Measurements from ENCODE around the gene PDCD6IP. TPM values are rescaled to one million over a fixed set of nuclear protein-coding genes. Genes with fewer than 3 reads are reported as not detected.

PDCD6IP gene
- total and polyA plus RNA-seq, 2 donors from 2014 or later = 47.2 to 240 TPM

GRCh38 chr3:33881156-33882064 lies 83.0 kb downstream of the PDCD6IP start:
- no peaks in the 10 kb centered on the region for H3K27me3 ChIP-seq (ENCODE audit: control insufficient read depth, insufficient read depth, low read length)
- H3K27ac ChIP-seq (ENCODE audit: low read depth in 2 of 2, low read length in 2 of 2) = no peak overlapping the region
- DNase-seq = no peak
- H3K36me3 ChIP-seq (ENCODE audit: control insufficient read depth in 2 of 3, insufficient read depth in 3 of 3, low read length in 3 of 3) = no peaks in the 10 kb centered on the region
- intact Hi-C loops (cut with DNase I) = loop anchor here (10.0 kb wide), 1 partner anchor 803 kb away; no protein-coding TSS in a partner anchor
- no peak for TF ChIP-seq CTCF (IDR thresholded peaks at IDR 0.05; ENCODE audit: borderline replicate concordance, extremely low read depth, insufficient read depth)
- no peak overlapping the region for H3K4me3 ChIP-seq (ENCODE audit: low read length in 3 of 3)
- FAIRE-seq = no peak
- H3K9me3 ChIP-seq (ENCODE audit: control insufficient read depth in 2 of 3, insufficient read depth in 1 of 3, low read length in 3 of 3) = no peaks in the 10 kb centered on the region
- H3K4me1 ChIP-seq (ENCODE audit: control insufficient read depth in 2 of 3, insufficient read depth in 2 of 3, low read depth in 1 of 3, low read length in 3 of 3) = peaks cover 0 to 8% (median 3%) of the 10 kb centered on the region in 3 donors
- H3K9ac ChIP-seq (ENCODE audit: low read length in 3 of 3) = no peak overlapping the region

- Histone ChIP-seq H3K36me3 (ENCODE audit: control insufficient read depth in 2 of 3, insufficient read depth in 3 of 3, low read length in 3 of 3) (no peaks in the 10 kb centered on the region), H3K4me1 (ENCODE audit: control insufficient read depth in 2 of 3, insufficient read depth in 2 of 3, low read depth in 1 of 3, low read length in 3 of 3) (peaks cover 0 to 8% (median 3%) of the 10 kb centered on the region in 3 donors), H3K27me3 (ENCODE audit: control insufficient read depth, insufficient read depth, low read length) (no peaks in the 10 kb centered on the region), H3K4me3 (ENCODE audit: low read length in 3 of 3) (no peak overlapping the region), H3K9me3 (ENCODE audit: control insufficient read depth in 2 of 3, insufficient read depth in 1 of 3, low read length in 3 of 3) (no peaks in the 10 kb centered on the region), H3K9ac (ENCODE audit: low read length in 3 of 3) (no peak overlapping the region), H3K27ac (ENCODE audit: low read depth in 2 of 2, low read length in 2 of 2) (no peak overlapping the region)
- FAIRE-seq (no peak), DNase-seq (no peak)
- TF ChIP-seq CTCF (IDR thresholded peaks at IDR 0.05; ENCODE audit: borderline replicate concordance, extremely low read depth, insufficient read depth) = no peak
- intact Hi-C loops (cut with DNase I) = loop anchor here (10.0 kb wide), 1 partner anchor 803 kb away; no protein-coding TSS in a partner anchor
Observed at GRCh38 chr3:33882296-33882695, 83.9 kb downstream of the PDCD6IP start.

- intact Hi-C loops (cut with DNase I) = loop anchor here (10.0 kb wide), 1 partner anchor 801 kb away; no protein-coding TSS in a partner anchor
- no peak overlapping the region for H3K27ac ChIP-seq (ENCODE audit: low read depth in 2 of 2, low read length in 2 of 2)
Observed at GRCh38 chr3:33883538-33883950, 85.1 kb downstream of the PDCD6IP start.

More at GRCh38 chr3:33883538-33883950, 85.1 kb downstream of the PDCD6IP start:
- H3K36me3 ChIP-seq (ENCODE audit: control insufficient read depth in 2 of 3, insufficient read depth in 3 of 3, low read length in 3 of 3) = no peaks in the 10 kb centered on the region
- H3K9me3 ChIP-seq (ENCODE audit: control insufficient read depth in 2 of 3, insufficient read depth in 1 of 3, low read length in 3 of 3) = no peaks in the 10 kb centered on the region
- peak; percentile 79 for FAIRE-seq
- H3K4me1 ChIP-seq (ENCODE audit: control insufficient read depth in 2 of 3, insufficient read depth in 2 of 3, low read depth in 1 of 3, low read length in 3 of 3) = peaks cover 0 to 8% (median 3%) of the 10 kb centered on the region in 3 donors
- H3K9ac ChIP-seq (ENCODE audit: low read length in 3 of 3) = peak overlapping the region in 1 of 3 donors; percentile 21
- no peaks in the 10 kb centered on the region for H3K27me3 ChIP-seq (ENCODE audit: control insufficient read depth, insufficient read depth, low read length)
- H3K4me3 ChIP-seq (ENCODE audit: low read length in 3 of 3) = peak overlapping the region in 2 of 3 donors; percentile 47 to 51
- peak; percentile 57 for TF ChIP-seq CTCF (IDR thresholded peaks at IDR 0.05; ENCODE audit: borderline replicate concordance, extremely low read depth, insufficient read depth)
- DNase-seq = peak in 2 of 5 donors; percentile 72 to 77
